ENCODE results near the gene SLC6A8.
A peak's percentile ranks its signal among the peaks of the same experiment; 100 is the strongest.

Gene SLC6A8

GRCh38 chrX:153687121-153688039 is at the start of gene SLC6A8:
Gene SLC6A8, plus strand, starts transcription at chrX:153687926. Its CDS starts 649 bp downstream, at chrX:153688575.
- DNase-seq, result peak; percentile 85

- peak; percentile 42 for DNase-seq
Measured at GRCh38 chrX:153638041-153638371, 49.7 kb upstream of the SLC6A8 start.

- DNase-seq, result peak; percentile 28
Measured at GRCh38 chrX:153638436-153639176, 49.1 kb upstream of the SLC6A8 start.

- DNase-seq, result peak; percentile 33
Measured at GRCh38 chrX:153639177-153640044, 48.3 kb upstream of the SLC6A8 start.

- peak; percentile 30 for DNase-seq
Measured at GRCh38 chrX:153640045-153640686, 47.6 kb upstream of the SLC6A8 start.

- DNase-seq, result peak; percentile 56
Measured at GRCh38 chrX:153640736-153641575, 46.8 kb upstream of the SLC6A8 start.

GRCh38 chrX:153641627-153642026 is 46.1 kb upstream of the SLC6A8 start:
- DNase-seq, result peak; percentile 29

GRCh38 chrX:153642051-153642654 is 45.6 kb upstream of the SLC6A8 start:
- peak; percentile 56 for DNase-seq

- peak; percentile 46 for DNase-seq
Measured at GRCh38 chrX:153642655-153643430, 44.9 kb upstream of the SLC6A8 start.

GRCh38 chrX:153643431-153644351 is 44.0 kb upstream of the SLC6A8 start:
- peak; percentile 53 for DNase-seq

GRCh38 chrX:153644356-153645125 is 43.2 kb upstream of the SLC6A8 start:
- DNase-seq, result peak; percentile 70

GRCh38 chrX:153645151-153645550 is 42.6 kb upstream of the SLC6A8 start:
- no peak for DNase-seq

- DNase-seq, result peak; percentile 35
Measured at GRCh38 chrX:153645921-153646488, 41.7 kb upstream of the SLC6A8 start.

- peak; percentile 89 for DNase-seq
Measured at GRCh38 chrX:153646620-153647373, 40.9 kb upstream of the SLC6A8 start, which contains the start of gene DUSP9. Gene DUSP9, plus strand, starts transcription at chrX:153647203. Its CDS starts 751 bp downstream, at chrX:153647954.

- DNase-seq, result peak; percentile 53
Measured at GRCh38 chrX:153647461-153648357, 40.0 kb upstream of the SLC6A8 start.
